ENCODE measurements around the gene DGCR8.

DNA sequence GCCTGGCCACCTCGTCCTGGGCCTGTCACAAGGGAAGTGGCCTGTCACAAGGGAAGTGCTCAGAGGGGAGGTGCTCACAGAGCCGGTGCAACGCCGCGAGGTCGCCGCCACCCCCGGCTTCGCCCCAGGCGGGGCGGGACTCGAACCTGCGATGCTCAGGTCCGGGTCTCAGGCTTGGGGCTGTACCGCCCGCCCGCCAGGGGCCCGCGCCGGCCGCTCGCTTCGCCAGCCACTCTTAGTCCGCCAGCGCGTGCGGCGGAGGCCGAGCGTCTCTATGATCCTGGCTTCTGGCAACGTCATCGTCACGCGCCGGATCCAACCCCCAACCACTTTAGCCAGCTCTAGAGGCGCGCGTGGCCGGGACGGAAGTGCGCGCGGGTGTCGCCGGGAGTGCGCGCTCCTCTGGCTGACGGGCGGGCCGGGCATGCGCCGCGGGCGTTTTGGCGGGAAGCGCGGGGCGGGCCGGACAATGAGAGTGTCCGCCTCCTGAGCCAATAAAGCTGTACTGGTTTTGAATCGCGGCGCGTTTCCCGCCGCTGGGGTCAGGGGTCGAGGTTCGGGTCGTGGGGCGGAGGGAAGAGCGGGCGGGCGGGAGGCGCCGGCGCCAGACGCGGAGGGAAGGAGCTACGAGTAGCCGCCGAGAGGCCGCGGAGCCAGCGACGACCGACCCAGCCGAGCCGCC is 37.1 kb downstream of the DGCR8 start, which contains the start of gene TRMT2A:
- TF ChIP-seq EZH2phosphoT487 (IDR thresholded peaks at IDR 0.05; ENCODE audit: insufficient read depth, low read depth) (no peak), EZH2 (IDR thresholded peaks at IDR 0.05; ENCODE audit: insufficient read depth, poor library complexity, severe bottlenecking) (no peak)

All from GM23248 (cell line).